HUDEP-2 (cell line): ENCODE data around the gene CTTNBP2.

Source experiments
- DNase-seq, 76 experiments: peaks; one replicate each; lab custom pipeline; 2025; ENCODE audit not compliant: unreplicated experiment in 76 of 76; lab: John Stamatoyannopoulos, UW

CTTNBP2 gene

DNA sequence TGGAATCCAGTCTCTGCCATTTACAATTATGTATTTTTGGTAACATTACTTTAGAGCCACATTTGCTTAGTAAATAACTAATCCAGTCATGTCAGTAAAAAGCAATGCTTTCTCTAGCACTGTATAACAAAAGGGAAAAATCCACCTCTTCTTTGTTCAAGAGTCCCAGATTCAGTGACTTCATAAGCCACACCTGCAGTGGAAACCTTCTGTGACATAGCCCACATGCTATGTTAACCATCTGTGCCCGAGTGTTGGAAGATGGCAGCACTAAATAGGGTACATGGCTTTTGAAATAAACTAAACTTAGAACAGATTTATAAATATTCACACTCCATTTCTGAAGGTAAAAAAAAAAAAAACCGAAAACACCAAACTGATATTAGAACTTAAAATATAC lies 83.0 kb downstream of the CTTNBP2 start:
- no peak for DNase-seq

DNA sequence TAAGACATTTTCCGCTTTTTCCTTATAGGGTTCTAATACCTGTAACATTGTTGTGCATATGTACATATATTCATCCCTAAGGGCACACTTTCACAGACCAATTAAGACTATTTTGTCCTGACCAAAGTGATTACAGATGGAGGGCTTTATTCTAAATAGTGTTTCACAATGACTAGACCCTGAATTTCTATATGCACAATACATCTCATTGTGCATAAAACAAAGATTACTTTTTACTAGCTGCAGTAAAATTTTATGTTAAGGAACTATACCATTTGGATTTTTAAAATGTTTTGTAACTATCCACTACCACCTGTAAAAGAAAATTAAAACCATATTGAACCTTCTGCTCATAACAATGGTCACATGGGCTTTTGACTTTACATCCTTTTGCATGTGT lies 87.8 kb downstream of the CTTNBP2 start:
- DNase-seq: no peak

DNA sequence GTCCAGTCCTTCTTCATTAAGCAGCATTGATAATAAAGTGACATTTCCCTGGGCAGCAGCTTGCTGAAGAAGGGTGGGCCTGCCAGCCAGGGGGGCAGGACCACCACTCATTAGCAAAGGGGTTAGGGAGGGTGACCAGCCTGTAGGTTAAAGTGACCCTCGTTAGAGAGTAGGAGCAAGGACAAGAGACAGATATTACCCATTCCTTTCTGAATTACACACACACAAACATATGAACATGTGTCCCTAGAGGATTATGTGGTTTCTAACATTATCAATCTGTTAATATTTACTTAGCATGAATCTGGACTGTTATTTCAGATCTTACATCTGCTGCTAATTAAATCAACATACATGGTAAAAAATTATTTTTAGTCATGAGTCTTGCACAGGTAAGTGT lies 88.9 kb downstream of the CTTNBP2 start:
- no peak for DNase-seq

DNA sequence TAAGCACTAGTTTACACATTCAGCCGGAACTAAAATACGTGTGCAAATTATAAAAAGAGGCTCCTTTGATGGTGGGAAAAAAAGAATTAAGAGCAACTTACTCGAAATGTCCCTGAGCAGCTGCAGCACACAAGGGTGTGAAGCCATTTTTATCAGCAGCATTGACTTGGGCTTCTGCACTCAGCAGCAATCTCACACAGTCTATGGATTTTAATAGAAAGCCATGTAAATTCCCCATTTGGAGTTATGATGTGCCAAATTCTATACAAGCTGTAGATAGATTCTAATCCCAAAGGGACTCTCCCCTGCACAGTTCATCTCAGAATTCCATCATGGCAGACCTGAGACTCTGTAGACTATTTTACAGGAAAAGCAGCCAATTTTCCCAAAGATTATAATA lies 90.5 kb downstream of the CTTNBP2 start:
- DNase-seq: no peak

DNA sequence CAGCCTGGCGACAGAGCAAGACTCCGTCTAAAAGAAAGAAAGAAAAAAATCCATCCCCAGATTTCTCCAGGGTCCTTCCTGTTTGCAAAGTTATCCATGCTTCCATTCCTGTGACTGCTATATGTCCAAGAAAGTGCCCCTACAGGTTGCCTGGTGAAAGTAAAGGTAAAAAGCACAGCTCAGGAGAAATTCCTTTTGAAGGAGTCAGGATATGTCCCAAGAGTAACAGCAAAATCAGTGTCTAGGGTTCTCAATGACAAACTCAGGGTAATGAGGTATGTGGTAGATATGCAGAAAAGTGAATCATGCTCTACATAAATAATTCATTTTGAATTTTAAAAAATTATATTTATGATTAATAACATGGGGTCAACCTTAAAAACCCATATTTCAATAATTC lies 91.5 kb downstream of the CTTNBP2 start:
- DNase-seq: no peak

DNA sequence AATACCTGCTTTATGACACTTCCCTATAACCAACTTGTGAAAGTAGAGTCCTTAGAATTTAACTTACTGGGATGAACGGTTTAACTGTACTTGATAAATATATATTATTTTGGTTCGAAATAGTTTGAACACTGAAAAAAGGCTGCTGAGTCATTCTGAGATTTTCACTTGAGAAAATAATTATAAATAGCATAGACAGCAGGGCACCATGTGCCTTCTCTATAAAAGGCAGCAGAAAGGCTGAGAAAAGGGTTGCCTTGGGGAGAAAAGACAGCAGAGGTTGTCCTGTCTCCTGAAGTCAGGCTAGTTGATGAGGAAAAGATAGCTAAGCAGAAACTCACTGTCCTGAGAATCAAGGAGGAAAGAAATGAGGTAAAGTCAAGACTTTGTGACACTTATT lies 92.4 kb downstream of the CTTNBP2 start:
- DNase-seq: no peak

DNA sequence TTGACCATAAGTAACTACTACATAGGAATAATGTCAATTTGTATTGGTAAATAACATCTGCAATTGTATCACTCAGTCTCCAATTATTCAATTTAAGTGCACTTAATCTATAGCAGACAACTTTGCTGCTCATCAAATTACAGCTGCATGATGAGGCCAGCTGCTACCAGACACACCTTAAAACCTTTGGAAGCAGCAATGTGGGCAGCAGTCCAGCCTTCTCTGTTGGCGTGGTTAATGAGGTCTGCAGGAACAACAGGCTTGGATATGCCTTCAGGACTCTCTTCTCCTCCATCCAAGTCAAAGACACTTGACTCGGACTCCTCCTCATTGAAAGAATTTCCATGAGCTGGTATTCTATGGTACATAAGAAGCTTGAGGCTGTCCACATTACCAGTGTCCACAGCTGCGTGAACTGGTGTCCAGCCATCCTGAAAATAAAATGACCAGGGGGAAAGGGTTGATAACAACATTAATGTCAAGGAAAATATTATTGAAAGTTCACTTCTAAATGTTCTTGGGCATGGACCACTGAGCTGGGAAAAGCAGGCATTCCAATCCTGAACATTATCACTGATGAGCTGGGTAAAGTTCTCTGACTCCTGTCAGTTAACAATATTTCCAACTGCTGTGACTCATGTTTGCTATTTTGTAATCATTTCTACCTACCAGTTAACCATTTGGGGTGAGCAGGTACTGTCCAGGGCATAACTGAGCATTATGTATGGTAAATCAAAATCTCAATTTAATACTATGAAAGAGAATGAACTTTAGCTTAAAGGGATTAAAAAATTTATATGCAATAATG lies 95.7 kb downstream of the CTTNBP2 start:
- no peak for DNase-seq

DNA sequence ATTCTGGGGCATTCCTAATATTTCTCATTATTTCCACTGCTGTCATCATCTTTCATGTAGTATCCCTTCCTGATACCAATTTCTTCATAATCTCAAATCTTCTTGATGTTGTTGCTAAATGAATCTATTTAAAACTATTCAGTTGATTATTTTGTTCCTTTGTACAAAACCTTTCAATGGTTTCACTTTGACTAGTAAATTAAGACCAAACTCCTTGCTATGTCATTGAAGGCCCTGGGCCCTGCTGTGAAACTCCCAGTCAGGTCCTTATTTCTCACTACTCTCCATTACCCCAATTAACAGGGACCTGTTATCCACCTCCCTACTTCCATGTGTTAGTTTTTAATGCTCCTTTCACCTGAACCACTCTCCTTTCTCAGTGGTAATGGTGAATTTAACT lies 97.0 kb downstream of the CTTNBP2 start:
- no peak for DNase-seq

DNA sequence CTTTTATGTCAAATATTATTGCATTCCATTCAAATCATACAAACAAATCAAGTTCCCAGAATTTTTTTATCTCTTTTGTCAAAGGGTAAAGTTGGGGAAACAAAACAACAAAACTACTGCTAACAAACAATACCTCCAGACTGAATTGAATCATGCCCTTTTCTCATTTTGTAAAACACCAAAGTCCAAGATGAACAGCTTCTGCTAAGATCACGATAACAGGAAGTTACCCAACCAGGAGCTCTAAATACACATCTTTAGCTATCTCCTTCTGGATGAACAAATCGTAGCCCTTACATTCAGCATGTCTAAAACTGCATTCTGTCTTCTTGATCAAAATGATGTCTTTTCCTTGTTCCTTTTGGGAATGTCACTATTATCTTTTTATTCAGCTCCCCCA lies 97.4 kb downstream of the CTTNBP2 start:
- DNase-seq: no peak

DNA sequence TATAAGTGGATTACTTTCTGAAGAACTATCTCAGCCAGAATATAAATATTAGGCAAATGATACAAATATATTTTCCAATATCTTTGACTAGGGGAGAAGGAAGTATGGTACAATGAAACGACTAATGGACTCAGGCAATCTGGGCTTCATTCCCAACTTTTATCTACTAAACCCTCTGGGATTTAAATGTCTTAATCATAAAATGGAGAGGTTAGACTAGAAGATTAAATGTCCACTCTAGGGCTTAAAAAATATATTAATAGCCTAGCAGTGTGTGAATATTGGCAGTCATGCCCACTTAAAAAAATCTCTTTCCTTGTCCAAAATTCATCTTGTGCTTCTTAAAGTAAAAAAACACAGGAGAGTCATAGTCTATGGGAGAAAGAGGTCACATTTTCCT lies 98.3 kb downstream of the CTTNBP2 start:
- no peak for DNase-seq

DNA sequence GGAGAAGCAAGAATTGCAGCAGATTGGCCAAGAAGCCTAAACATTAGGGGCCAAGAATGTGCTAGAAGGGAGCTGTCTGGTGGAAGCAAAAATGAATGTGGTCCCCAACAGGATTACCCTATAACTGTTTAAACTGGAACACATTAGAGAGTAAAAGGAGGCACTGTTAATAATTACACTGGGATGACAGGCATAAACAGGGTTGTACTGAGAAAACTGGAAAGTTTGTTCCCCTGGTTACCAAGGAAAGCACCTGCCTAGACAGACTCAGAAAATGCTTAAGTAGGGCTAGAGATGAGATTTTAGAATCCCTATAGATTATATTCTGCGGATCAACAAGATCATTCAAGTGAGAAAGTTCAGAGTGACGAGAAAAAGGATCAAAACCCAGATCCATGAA lies 100.8 kb downstream of the CTTNBP2 start:
- no peak for DNase-seq

DNA sequence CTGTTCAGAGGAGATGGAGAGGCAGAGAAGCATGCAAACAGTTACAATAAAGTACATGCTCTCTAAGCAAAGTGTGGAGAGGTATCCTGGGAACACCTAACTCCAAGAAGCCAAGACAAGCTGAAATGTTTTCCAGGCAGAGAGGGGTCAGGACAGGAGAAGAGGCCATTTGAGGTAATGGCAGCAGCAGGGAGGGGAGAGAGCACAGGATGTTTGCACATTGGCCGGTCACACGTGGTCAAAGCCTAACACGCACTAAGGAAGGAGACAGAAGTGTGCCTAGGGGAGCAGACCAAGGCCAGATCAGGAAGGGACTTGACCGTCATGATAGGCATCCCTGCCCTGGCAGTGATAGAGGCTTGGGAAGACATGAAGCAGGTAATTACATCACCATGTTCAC lies 101.5 kb downstream of the CTTNBP2 start:
- no peak for DNase-seq

DNA sequence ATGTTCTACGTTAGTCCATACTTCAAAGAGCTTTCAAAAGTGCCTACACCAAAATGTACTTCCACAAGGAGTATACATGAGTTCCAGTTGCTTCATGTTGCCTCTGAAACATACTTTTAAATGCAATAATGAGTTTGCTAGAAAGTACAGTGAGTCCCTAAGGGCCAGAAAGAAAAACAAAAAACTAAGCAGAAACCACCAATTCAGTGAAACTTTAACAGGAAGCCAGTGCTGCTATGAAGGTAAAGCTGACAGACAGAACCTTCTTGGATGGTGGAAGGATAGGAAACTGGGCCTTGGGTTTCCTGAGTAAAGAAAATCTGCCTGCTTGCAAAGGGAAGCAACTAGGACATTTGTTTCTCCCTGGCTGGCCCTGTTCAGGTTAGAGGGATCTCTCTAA lies 104.2 kb downstream of the CTTNBP2 start:
- no peak for DNase-seq

DNA sequence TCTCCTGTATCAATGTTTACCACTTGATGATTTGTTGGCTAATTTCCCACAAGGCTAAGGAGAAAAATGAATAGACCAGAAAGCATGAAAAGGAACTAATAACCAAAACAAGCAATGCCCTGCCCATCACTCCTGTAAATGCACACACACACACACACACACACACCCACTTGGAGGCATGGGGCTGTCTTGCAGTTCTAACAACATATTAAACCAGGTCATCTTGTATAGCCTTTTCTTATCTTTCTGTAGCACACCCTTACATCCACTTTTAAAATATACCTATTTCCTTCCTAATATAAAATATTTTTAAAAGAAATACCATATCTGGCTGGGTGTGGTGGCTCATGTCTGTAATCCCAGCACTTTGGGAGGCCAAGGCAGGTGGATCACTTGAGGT lies 105.3 kb downstream of the CTTNBP2 start:
- DNase-seq: no peak

DNA sequence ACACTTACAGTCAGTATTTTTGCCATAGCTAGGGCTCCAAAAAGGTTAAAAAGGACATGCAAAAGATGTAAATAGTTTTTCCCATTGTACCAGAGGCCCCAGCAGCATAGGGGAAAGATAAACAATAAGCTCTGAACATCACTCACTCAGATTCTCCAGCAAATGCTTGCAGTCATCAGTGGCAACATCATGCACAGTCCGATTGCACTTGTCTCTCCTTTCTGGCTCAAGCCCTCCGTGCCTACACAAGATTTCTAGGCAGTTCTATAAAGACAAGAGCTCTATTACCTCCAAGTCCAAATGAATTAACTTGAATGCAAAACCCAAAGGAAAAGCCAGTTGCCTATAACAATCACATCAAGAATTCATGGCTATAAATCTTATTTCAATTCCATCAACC lies 106.3 kb downstream of the CTTNBP2 start:
- DNase-seq: no peak

DNA sequence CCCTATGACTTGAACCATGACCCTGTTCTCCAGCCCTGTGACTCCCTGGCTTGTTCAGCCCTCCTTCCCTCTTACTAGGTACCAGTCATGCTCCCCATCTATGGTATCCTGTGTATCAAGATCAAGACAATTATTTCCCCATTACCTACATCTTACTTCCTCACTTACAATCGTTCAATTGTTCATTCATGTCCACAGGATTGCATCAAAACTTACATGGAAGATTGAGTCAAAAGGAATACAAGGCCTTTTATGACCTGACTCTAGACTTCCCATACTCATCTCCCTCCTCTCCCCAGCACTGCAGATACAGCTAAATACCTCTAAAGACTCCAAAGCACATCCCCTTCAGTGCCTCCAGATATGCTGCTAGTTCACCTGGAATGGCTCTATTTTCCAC lies 109.2 kb downstream of the CTTNBP2 start:
- no peak for DNase-seq

DNA sequence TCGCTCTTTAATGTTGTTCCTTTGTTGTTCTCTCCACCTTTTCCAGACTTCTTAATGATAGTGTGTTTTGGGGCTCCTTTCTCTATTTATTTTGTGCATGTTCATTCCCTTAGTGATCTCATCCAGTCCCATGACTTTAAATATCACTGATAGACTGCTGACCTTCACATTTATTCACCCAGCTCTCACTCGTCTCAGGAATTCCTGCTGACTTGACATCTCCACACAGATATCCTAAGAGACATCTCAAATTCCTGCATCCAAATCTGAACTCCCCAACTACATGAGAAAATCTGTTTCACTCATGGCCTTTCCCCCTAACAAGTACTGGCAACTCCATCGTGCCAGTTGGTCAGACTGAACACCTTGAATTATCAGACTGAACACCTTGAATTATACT lies 111.2 kb downstream of the CTTNBP2 start:
- no peak for DNase-seq

DNA sequence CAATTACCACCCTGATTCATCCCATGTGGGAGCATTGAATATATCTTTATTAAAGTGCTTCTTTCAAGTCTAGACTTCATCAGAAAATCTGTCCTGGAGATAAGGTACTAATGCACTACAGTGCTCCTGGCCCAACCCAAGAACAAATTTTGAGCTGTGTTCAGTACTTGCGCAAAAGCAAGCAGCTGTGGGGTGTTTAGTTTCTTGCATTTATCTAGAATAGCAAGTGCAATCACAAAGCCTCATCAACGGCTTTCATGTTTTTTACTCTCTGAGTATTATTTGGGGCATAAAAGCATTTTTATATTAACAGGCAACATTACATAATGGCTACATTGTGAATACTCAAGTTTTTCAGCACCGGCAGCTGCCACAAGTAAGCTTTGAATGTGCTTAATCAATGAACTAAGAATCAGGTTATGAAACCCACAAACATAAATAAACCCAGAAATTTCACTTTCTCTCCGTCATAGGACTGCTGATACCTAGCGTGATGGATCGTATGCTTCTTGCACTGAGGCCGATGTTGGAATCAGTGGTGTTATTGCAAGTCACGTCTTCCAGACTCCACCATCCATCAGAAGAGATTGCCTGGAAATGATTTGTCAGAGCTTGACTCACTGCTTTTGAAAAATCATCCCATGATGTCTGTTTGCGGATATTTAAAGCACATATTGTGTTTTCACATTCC lies 113.1 kb downstream of the CTTNBP2 start:
- no peak for DNase-seq

DNA sequence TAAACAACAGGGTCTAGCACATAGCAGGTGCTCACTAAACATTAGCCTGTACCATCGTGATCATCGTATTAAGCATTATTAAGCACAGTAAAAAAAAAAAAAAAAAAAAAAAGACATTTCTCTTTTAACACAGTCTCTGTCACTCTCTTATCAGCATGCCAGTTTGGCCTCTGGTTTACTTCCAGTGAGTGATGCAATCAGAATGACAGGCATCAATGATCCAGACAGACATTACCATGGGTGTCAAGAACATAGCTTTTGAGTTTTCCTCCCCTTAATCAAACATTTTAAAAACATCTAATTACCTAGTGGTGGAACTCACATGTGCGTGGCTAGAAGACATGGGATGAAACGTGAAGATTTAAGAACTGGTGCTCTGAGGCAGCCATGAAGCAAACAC lies 115.8 kb downstream of the CTTNBP2 start:
- DNase-seq: no peak

DNA sequence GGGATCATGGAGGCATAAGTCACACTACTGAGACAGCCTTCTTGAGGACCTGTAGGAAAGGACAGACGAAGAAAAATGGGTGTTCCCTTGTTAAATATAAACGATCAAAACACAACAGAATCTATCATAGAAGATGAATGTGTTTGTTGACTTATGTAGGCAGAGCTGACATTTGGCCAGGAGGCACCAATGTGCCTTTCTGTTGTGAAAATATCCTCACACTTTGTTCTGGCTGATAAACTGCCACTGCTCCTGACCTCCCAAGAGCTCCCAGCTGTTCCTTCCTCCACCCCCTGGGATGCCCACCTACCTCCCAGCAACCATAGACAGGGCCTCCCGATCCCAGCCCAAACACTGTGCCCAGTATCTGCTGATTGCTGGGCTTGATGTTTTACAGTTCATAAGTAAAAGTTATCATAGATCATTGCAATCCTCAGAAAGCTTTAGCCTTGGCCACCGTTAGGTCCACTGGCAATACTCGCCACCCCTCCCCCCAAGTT lies 116.6 kb downstream of the CTTNBP2 start:
- DNase-seq: no peak

DNA sequence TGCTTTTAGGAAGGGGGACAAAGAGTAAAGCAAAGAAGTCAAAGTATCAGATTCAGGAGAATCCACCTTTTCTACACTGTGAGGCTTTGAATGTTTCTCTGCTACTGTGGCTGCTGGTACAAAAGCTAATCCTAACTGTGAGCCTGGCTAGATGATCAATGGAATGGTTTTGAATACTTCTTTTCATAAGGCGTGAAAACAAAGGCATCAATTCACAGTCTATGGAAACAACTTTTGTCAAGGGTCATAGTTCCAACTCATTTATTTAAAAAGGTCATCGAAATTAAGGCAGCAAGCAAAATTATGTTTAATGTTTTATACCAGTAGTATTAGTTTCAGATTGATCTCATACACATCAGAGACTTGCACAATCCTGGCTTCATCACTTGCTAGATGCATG lies 118.1 kb downstream of the CTTNBP2 start:
- DNase-seq: no peak

DNA sequence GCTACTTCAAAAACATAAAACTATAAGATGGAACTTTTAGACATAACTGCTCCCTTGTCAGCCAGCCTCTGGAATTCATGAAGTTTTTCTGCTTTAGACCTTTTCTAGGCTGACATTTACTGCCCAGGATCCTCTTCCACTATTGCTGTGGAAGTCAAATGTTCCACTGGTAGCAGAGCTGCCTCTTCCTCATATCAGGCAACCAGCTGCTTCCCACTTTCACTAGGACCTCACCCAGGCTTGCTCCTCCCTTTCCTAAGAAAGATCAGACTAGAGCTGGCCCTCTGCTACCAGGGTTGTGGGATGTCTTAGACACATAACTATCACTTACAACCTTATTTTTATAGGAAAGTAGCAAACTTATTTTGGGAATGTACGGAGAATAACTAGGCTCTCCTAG lies 121.5 kb downstream of the CTTNBP2 start:
- DNase-seq: no peak
